ENCODE data around the gene CAV2. TPM values are rescaled to one million over a fixed set of nuclear protein-coding genes. Genes with fewer than 3 reads are reported as not detected.
A peak's percentile ranks its signal among the peaks of the same experiment; 100 is the strongest.

The CAV2 gene
- total and polyA plus RNA-seq, 2 of the 8 experiments (the other 6 are each of a cell fraction or from before 2014, with no cell fraction given) = 2.8 to 4.7 TPM

DNA sequence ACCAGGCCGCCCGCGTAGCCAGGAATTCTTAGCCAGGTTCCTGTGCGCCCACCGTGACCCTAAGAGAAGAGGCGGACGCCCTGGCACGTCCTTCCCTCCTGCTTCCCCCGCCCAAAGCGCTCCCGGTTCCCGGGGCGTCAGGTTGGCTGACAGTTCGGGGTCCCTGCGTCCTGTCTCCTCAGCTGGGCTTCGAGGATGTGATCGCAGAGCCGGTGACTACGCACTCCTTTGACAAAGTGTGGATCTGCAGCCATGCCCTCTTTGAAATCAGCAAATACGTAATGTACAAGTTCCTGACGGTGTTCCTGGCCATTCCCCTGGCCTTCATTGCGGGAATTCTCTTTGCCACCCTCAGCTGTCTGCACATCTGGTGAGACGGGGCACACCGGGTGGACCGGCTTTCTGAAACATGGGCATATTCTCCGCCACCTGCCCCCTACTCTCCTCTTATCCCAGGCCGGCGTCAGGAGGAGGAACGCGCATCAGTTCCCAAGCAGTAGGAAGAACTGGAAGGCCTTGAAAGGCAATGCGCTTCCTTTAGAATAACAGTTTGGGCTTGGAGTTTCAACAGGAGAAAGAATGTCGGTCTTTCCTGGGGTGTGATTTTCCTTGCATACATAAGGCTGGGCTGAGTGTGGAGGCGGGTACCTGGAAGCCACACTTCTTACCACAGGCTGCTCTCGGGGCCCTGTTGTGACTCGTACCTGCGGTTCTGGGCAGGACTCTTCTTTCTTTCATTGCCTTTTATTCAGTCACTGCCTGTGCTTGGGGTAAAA is 728 bp downstream of the CAV2 start (continued):
- TF ChIP-seq CHD7 (IDR thresholded peaks at IDR 0.05; ENCODE audit: insufficient replicate concordance, low read length) (no peak), CHD2 (IDR thresholded peaks at IDR 0.05; ENCODE audit: low read length) (no peak), CREB1 (IDR thresholded peaks at IDR 0.05) (no peak), RAD21 (IDR thresholded peaks at IDR 0.05 in 1 of 2, conservative IDR thresholded peaks at IDR 0.05 in 1 of 2; ENCODE audit: low read depth in 2 of 2, low read length in 2 of 2) (no peak), SIN3A (conservative IDR thresholded peaks at IDR 0.05 in 1 of 2, IDR thresholded peaks at IDR 0.05 in 1 of 2; ENCODE audit: low read depth in 1 of 2, low read length in 2 of 2) (0 out of 4 replicates have a peak, but pooled peaks of 1 of the 2 experiments have one; percentile 18), RXRA (IDR thresholded peaks at IDR 0.05; ENCODE audit: insufficient read depth, low read depth, low read length) (no peak), HDAC6 (IDR thresholded peaks at IDR 0.05; ENCODE audit: low read depth, low read length) (no peak)
- TF ChIP-seq, protein P1, sequence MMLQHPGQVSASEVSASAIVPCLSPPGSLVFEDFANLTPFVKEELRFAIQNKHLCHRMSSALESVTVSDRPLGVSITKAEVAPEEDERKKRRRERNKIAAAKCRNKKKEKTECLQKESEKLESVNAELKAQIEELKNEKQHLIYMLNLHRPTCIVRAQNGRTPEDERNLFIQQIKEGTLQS (IDR thresholded peaks at IDR 0.05; ENCODE audit: insufficient read depth, low read depth, low read length) = no peak
